ENCODE data around the gene NDRG3. TPM values are rescaled to one million over a fixed set of nuclear protein-coding genes. Genes with fewer than 3 reads are reported as not detected.
"Not testable (repeated sequence)": the region's sequence is repeated elsewhere in the genome, so short reads cannot be mapped to it uniquely, and the experiment has no call there.

The NDRG3 gene
- polyA plus RNA-seq, 1 experiment, result 39.5 TPM

DNA sequence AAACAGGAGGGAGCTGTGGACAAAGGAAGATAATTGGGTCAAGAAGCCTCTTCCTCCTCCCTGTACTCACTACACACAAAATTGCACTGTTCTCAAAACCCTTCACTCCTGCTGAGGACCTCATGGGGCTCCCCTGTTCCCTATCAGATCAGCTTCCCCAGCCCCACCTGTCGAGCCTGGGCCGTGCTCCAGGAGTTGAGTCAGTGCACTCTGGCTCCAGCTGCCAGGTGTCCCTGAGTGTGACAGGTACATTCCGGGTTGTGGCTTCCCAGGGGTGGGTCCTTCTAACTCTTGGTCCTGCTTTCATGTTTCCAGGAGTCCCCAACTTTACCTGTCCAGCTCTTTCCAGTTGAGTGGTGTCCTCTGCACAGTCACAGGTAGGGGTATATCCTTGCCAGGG, 131.9 kb downstream of the NDRG3 start:
- Histone ChIP-seq H3K27me3 (ENCODE audit: control insufficient read depth, insufficient read depth, low read length) (no peaks in the 10 kb centered on the region), H3K9me3 (ENCODE audit: control insufficient read depth, insufficient read depth, low read length) (no peaks in the 10 kb centered on the region), H3K27ac (ENCODE audit: low read depth, low read length) (no peak overlapping the region), H3K4me3 (ENCODE audit: low read depth, low read length) (no peak overlapping the region)
- no peak for DNase-seq (ENCODE audit: low read depth, low spot score)
- ChIA-PET POLR2A (interaction anchor here (1.4 kb wide), 1 partner anchor 9 kb away, joined by 4 read pairs; the partner anchor contains the start of gene RAB5IF), CTCF (interaction anchor here (1.4 to 3.7 kb wide), 2 partner anchors 8 to 141 kb away, joined by 4 to 34 read pairs; partner anchors contain the start of gene RAB5IF)
- TF ChIP-seq, protein P1, sequence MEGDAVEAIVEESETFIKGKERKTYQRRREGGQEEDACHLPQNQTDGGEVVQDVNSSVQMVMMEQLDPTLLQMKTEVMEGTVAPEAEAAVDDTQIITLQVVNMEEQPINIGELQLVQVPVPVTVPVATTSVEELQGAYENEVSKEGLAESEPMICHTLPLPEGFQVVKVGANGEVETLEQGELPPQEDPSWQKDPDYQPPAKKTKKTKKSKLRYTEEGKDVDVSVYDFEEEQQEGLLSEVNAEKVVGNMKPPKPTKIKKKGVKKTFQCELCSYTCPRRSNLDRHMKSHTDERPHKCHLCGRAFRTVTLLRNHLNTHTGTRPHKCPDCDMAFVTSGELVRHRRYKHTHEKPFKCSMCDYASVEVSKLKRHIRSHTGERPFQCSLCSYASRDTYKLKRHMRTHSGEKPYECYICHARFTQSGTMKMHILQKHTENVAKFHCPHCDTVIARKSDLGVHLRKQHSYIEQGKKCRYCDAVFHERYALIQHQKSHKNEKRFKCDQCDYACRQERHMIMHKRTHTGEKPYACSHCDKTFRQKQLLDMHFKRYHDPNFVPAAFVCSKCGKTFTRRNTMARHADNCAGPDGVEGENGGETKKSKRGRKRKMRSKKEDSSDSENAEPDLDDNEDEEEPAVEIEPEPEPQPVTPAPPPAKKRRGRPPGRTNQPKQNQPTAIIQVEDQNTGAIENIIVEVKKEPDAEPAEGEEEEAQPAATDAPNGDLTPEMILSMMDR (IDR thresholded peaks at IDR 0.05; ENCODE audit: low read depth, low read length), result no peak

DNA sequence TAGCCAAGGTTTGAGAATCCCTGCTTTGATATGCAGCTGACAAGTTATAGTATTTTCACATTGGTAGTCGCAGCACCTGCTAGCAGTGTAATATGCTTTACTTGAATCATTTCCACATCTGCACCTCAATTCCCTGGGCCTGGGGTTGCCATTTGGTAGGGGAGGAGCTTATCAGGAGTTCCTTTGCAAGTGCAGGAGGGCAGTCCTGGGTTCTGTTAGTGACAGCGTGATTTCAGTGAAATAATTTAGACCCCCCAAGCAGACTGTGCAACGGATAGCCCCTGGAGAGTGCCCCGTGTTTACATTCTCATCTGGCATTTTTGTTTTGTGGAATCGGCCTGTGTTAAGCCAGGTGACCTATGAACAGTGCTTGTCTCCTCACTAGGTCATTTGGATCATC, 134.3 kb downstream of the NDRG3 start:
- POLR2A ChIA-PET, result interaction anchor here (0.6 kb wide), 1 partner anchor 25 kb away, joined by 5 read pairs; no protein-coding TSS in a partner anchor
- no peaks in the 10 kb centered on the region for H3K27me3 ChIP-seq (ENCODE audit: control insufficient read depth, insufficient read depth, low read length)
- H3K9me3 ChIP-seq (ENCODE audit: control insufficient read depth, insufficient read depth, low read length), result no peaks in the 10 kb centered on the region
- CTCF ChIA-PET, result interaction anchor here (0.6 to 3.7 kb wide), 4 partner anchors 17 to 276 kb away, joined by 3 to 34 read pairs (median 7); no protein-coding TSS in a partner anchor
- H3K27ac ChIP-seq (ENCODE audit: low read depth, low read length), result no peak overlapping the region
- no peak overlapping the region for H3K4me3 ChIP-seq (ENCODE audit: low read depth, low read length)
- TF ChIP-seq, protein P1 (IDR thresholded peaks at IDR 0.05; ENCODE audit: low read depth, low read length), result no peak
- no peak for DNase-seq (ENCODE audit: low read depth, low spot score)

DNA sequence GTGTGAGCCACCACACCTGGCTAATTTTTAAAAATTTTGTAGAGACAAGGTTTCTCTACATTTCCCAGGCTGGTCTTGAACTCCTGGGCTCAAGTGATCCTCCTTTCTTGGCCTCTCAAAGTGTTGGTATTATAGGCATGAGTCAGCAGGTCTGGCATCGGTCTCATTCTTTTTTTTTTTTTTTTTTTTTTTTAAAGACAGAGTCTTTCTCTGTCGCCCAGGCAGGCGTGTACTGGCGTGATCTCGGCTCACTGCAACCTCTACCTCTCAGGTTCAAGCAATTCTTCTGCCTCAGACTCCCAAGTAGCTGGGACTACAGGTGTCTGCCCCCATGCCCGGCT, 137.5 kb downstream of the NDRG3 start:
- CTCF ChIA-PET, result interaction anchor here (0.6 kb wide), 1 partner anchor 276 kb away, joined by 5 read pairs; no protein-coding TSS in a partner anchor
- H3K9me3 ChIP-seq (ENCODE audit: control insufficient read depth, insufficient read depth, low read length); H3K27me3 ChIP-seq (ENCODE audit: control insufficient read depth, insufficient read depth, low read length); DNase-seq (ENCODE audit: low read depth, low spot score); H3K4me3 ChIP-seq (ENCODE audit: low read depth, low read length); POLR2A ChIA-PET; H3K27ac ChIP-seq (ENCODE audit: low read depth, low read length): not testable (repeated sequence)

DNA sequence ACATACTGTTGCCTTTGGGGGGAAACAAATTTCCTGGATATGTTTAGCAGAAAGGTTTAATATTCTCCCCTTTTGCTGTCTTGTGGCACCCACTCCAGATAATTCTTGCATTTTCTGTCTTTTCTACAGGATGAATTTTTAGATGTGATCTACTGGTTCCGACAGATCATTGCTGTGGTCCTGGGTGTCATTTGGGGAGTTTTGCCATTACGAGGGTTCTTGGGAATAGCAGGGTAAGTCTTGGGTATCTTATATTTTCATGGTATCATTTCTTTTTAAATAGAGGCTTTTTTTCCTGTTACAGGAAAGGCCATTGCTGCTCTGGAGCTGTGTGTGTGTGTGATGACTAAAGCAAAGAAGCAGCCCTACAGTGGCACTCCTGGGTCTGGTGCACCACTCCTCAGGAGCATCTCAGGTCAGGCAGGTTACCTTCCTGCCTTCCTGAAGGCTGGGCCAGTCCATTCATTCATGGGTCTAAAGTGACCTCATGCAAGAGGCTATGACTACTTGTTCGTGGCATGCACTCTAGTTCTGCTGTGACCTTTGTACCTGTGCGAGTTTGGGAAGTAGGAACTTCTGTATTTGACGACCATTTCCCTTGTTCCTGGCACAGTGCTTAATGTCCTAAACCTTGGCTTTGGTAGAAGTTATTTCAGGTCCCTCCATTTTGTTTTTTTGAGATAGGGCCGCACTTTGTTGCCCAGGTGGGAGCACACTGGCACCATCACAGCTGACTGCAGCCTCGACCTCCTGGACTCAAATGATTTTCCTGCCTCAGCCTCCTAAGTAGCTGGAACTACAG, 138.1 kb downstream of the NDRG3 start:
- no peak overlapping the region for H3K27ac ChIP-seq (ENCODE audit: low read depth, low read length)
- ChIA-PET CTCF (no interaction called here), POLR2A (no interaction called here)
- H3K9me3 ChIP-seq (ENCODE audit: control insufficient read depth, insufficient read depth, low read length), result peaks cover 4% of the 10 kb centered on the region; the same call in 1 of the 2 replicates
- no peaks in the 10 kb centered on the region for H3K27me3 ChIP-seq (ENCODE audit: control insufficient read depth, insufficient read depth, low read length)
- TF ChIP-seq, protein P1 (IDR thresholded peaks at IDR 0.05; ENCODE audit: low read depth, low read length), result no peak
- no peak for DNase-seq (ENCODE audit: low read depth, low spot score)
- peak overlapping the region; percentile 22 for H3K4me3 ChIP-seq (ENCODE audit: low read depth, low read length)

DNA sequence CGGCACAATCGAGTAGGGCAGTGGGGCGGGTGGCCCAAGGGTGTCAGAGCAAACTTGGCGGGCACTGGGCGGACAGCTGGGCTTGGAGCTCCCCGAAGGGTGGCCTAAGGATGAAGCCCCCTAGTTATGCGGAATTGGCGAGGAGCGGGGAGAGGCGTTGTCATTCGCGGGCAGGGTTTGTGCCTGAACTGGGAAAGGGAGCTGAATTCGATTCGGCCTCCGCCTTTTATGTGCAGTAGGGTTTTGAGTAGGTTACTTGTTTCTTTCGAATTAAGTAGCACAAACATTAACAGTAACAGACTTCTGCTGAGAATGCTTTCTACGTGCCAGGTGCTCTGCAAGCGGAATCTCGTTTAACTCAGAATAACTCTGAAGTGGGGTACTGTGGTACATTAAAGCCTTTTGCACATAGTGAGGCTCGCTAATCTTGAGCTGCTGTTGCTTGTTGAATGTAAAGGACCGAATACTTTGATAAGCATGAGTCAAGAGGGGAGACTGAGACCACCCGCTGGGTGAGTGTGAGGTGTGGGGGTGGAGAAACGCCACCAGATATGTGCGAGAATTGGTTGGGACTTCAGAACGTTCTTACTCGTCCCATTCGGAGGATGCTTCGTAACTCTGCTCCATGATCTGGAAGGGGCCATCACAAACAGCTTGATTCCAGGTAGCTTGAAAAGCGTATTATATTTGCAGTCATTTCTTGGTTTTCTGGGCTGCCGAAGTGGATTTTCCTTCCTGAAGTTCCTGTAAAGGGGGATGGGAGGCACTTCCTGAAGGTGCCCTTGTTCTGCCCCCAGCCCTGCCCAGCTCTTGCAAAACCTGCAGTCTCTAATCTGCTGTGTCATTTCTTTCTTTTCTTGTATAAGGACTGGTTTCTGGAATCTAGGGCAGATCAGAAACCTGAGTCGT, 139.5 kb downstream of the NDRG3 start:
- TF ChIP-seq, protein P1 (IDR thresholded peaks at IDR 0.05; ENCODE audit: low read depth, low read length), result no peak
- Histone ChIP-seq H3K27me3 (ENCODE audit: control insufficient read depth, insufficient read depth, low read length) (peaks cover 1% of the 10 kb centered on the region), H3K4me3 (ENCODE audit: low read depth, low read length) (peak overlapping the region; percentile 99), H3K27ac (ENCODE audit: low read depth, low read length) (peak overlapping the region; percentile 11), H3K9me3 (ENCODE audit: control insufficient read depth, insufficient read depth, low read length) (peaks cover 4% of the 10 kb centered on the region; the same call in 1 of the 2 replicates)
- ChIA-PET POLR2A (interaction anchor here (0.6 to 1.6 kb wide), 9 partner anchors 14 to 148 kb away, joined by 3 to 10 read pairs (median 4); no protein-coding TSS in a partner anchor), CTCF (interaction anchor here (0.6 to 2.7 kb wide), 25 partner anchors 8 to 870 kb away, joined by 3 to 27 read pairs (median 3); no protein-coding TSS in a partner anchor)
- no peak for DNase-seq (ENCODE audit: low read depth, low spot score)
